Measurements from ENCODE around the gene BBS12.

DNA sequence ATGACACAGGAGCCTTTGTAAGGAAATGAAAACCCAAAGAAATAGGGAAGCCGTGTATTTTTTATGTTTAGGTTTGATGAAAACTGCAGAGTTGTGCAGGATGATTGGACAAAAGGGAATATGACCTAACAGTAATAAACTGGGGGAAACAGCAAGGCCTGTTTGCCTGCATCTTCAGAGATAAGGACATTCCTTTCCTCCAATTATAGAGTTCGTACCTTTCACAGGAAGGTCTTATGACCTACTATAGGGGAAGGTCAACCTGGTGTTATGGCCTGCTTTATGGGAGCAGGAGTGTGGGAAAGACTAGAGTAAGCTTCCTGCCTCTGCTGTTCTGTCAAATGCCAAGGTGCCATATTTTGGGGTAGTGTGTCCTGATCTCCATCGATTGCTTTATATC lies 42.5 kb downstream of the BBS12 start:
- TF ChIP-seq, protein P1, sequence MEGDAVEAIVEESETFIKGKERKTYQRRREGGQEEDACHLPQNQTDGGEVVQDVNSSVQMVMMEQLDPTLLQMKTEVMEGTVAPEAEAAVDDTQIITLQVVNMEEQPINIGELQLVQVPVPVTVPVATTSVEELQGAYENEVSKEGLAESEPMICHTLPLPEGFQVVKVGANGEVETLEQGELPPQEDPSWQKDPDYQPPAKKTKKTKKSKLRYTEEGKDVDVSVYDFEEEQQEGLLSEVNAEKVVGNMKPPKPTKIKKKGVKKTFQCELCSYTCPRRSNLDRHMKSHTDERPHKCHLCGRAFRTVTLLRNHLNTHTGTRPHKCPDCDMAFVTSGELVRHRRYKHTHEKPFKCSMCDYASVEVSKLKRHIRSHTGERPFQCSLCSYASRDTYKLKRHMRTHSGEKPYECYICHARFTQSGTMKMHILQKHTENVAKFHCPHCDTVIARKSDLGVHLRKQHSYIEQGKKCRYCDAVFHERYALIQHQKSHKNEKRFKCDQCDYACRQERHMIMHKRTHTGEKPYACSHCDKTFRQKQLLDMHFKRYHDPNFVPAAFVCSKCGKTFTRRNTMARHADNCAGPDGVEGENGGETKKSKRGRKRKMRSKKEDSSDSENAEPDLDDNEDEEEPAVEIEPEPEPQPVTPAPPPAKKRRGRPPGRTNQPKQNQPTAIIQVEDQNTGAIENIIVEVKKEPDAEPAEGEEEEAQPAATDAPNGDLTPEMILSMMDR (IDR thresholded peaks at IDR 0.05), result no peak
- TF ChIP-seq POLR2A (IDR thresholded peaks at IDR 0.05), result no peak

Measured in vagina (tissue), 2 donors.